ENCODE data around the gene ZBED2.

The ZBED2 gene

GRCh38 chr3:111621535-111621934 lies 26.4 kb upstream of the ZBED2 start:
- ChIA-PET CTCF (interaction anchor here (0.8 kb wide), 1 partner anchor 695 kb away, joined by 3 read pairs; no protein-coding TSS in a partner anchor), POLR2A (no interaction called here)
- DNase-seq (ENCODE audit: extremely low spot score) = peak; percentile 48
- no peak for TF ChIP-seq FOXK2 (IDR thresholded peaks at IDR 0.05)
- no peak for TF ChIP-seq FOXA1 (IDR thresholded peaks at IDR 0.05)
- no peak for TF ChIP-seq ARNT (IDR thresholded peaks at IDR 0.05)
- no peak for TF ChIP-seq TARDBP (IDR thresholded peaks at IDR 0.05)
- TF ChIP-seq BHLHE40 (IDR thresholded peaks at IDR 0.05; ENCODE audit: borderline replicate concordance) = no peak
- TF ChIP-seq SUZ12 (IDR thresholded peaks at IDR 0.05) = no peak
- TF ChIP-seq LEF1 (IDR thresholded peaks at IDR 0.05; ENCODE audit: borderline replicate concordance) = no peak
- no peak for TF ChIP-seq CTBP1 (IDR thresholded peaks at IDR 0.05; ENCODE audit: borderline replicate concordance)
- TF ChIP-seq HDGF (IDR thresholded peaks at IDR 0.05; ENCODE audit: borderline replicate concordance) = no peak
- TF ChIP-seq NFRKB (IDR thresholded peaks at IDR 0.05) = no peak
- no peak for TF ChIP-seq ZNF384 (IDR thresholded peaks at IDR 0.05)
- TF ChIP-seq PKNOX1 (IDR thresholded peaks at IDR 0.05) = no peak

- ChIA-PET POLR2A (no interaction called here), CTCF (interaction anchor here (0.6 kb wide), 1 partner anchor 124 kb away, joined by 3 read pairs; no protein-coding TSS in a partner anchor)
- no peak for DNase-seq (ENCODE audit: extremely low spot score)
- TF ChIP-seq L3MBTL2 (conservative IDR thresholded peaks at IDR 0.05) (no peak), ARNT (IDR thresholded peaks at IDR 0.05) (no peak), ZNF384 (IDR thresholded peaks at IDR 0.05) (no peak), HDGF (IDR thresholded peaks at IDR 0.05; ENCODE audit: borderline replicate concordance) (no peak), ELF4 (IDR thresholded peaks at IDR 0.05) (no peak)
Observed at GRCh38 chr3:111619833-111620232, 24.7 kb upstream of the ZBED2 start.

GRCh38 chr3:111618945-111619344 lies 23.8 kb upstream of the ZBED2 start:
- TF ChIP-seq HDGF (IDR thresholded peaks at IDR 0.05; ENCODE audit: borderline replicate concordance) = no peak
- ChIA-PET CTCF (no interaction called here), POLR2A (no interaction called here)
- DNase-seq (ENCODE audit: extremely low spot score) = no peak

- DNase-seq (ENCODE audit: extremely low spot score) = no peak
- POLR2A ChIA-PET = no interaction called here
- no peak for TF ChIP-seq LEF1 (IDR thresholded peaks at IDR 0.05; ENCODE audit: borderline replicate concordance)
- no peak for TF ChIP-seq ARNT (IDR thresholded peaks at IDR 0.05)
- TF ChIP-seq TARDBP (IDR thresholded peaks at IDR 0.05) = no peak
- TF ChIP-seq BHLHE40 (IDR thresholded peaks at IDR 0.05; ENCODE audit: borderline replicate concordance) = no peak
- TF ChIP-seq HDGF (IDR thresholded peaks at IDR 0.05; ENCODE audit: borderline replicate concordance) = no peak
- TF ChIP-seq FOXM1 (IDR thresholded peaks at IDR 0.05; ENCODE audit: borderline replicate concordance) = no peak
- no peak for TF ChIP-seq ELF4 (IDR thresholded peaks at IDR 0.05)
- TF ChIP-seq CTBP1 (IDR thresholded peaks at IDR 0.05; ENCODE audit: borderline replicate concordance) = no peak
- TF ChIP-seq SP1 (IDR thresholded peaks at IDR 0.05) = no peak
- TF ChIP-seq SUZ12 (IDR thresholded peaks at IDR 0.05) = no peak
- TF ChIP-seq FOXK2 (IDR thresholded peaks at IDR 0.05) = no peak
- no peak for TF ChIP-seq PKNOX1 (IDR thresholded peaks at IDR 0.05)
- TF ChIP-seq FOXA1 (IDR thresholded peaks at IDR 0.05) = no peak
- CTCF ChIA-PET = no interaction called here
Observed at GRCh38 chr3:111617912-111618601, 22.9 kb upstream of the ZBED2 start.

GRCh38 chr3:111617406-111617805 lies 22.3 kb upstream of the ZBED2 start:
- DNase-seq (ENCODE audit: extremely low spot score) = no peak
- POLR2A ChIA-PET = no interaction called here
- CTCF ChIA-PET = no interaction called here
- no peak for TF ChIP-seq SUZ12 (IDR thresholded peaks at IDR 0.05)
- TF ChIP-seq BHLHE40 (IDR thresholded peaks at IDR 0.05; ENCODE audit: borderline replicate concordance) = no peak
- TF ChIP-seq CTBP1 (IDR thresholded peaks at IDR 0.05; ENCODE audit: borderline replicate concordance) = no peak

GRCh38 chr3:111616417-111617105 lies 21.4 kb upstream of the ZBED2 start:
- no peak for TF ChIP-seq FOXM1 (IDR thresholded peaks at IDR 0.05; ENCODE audit: borderline replicate concordance)
- no peak for TF ChIP-seq SP1 (IDR thresholded peaks at IDR 0.05)
- TF ChIP-seq TARDBP (IDR thresholded peaks at IDR 0.05) = no peak
- TF ChIP-seq CTBP1 (IDR thresholded peaks at IDR 0.05; ENCODE audit: borderline replicate concordance) = no peak
- no peak for TF ChIP-seq FOXK2 (IDR thresholded peaks at IDR 0.05)
- no peak for TF ChIP-seq HDGF (IDR thresholded peaks at IDR 0.05; ENCODE audit: borderline replicate concordance)
- no peak for TF ChIP-seq PKNOX1 (IDR thresholded peaks at IDR 0.05)
- no peak for TF ChIP-seq LEF1 (IDR thresholded peaks at IDR 0.05; ENCODE audit: borderline replicate concordance)
- TF ChIP-seq NFRKB (IDR thresholded peaks at IDR 0.05) = no peak
- no peak for TF ChIP-seq L3MBTL2 (conservative IDR thresholded peaks at IDR 0.05)
- no peak for TF ChIP-seq ARNT (IDR thresholded peaks at IDR 0.05)
- no peak for TF ChIP-seq FOXA1 (IDR thresholded peaks at IDR 0.05)
- TF ChIP-seq SUZ12 (IDR thresholded peaks at IDR 0.05) = no peak
- no peak for TF ChIP-seq ZNF384 (IDR thresholded peaks at IDR 0.05)
- no peak for TF ChIP-seq BHLHE40 (IDR thresholded peaks at IDR 0.05; ENCODE audit: borderline replicate concordance)
- no peak for TF ChIP-seq ELF4 (IDR thresholded peaks at IDR 0.05)
- POLR2A ChIA-PET = no interaction called here
- CTCF ChIA-PET = no interaction called here
- DNase-seq (ENCODE audit: extremely low spot score) = no peak

Data from HEK293T (cell line).